MCF 10A (cell line): Measurements from ENCODE around the gene PTH1R. TPM values are rescaled to one million over a fixed set of nuclear protein-coding genes. Genes with fewer than 3 reads are reported as not detected.

Experiments used
- BruUV-seq: library from RNA; stranded (reverse); fragments of 400-500 nt; replicated peaks from 2 replicates; lab custom pipeline; 2021; lab: Mats Ljungman, UMichigan
- CTCF ChIA-PET: fragments of 300-600 bp; sonication (Branson Sonifier 250); formaldehyde crosslinking; extraction: SDS; loops from one replicate; lab custom pipeline; 2021; ENCODE audit warnings: antibody characterized with exemption, inconsistent platforms; lab: Yijun Ruan, JAX
- POLR2A ChIA-PET: fragments of 300-600, 350-650 bp; sonication (Branson Sonifier 250); formaldehyde crosslinking; extraction: SDS; loops from one replicate; lab custom pipeline; 2020; ENCODE audit warnings: antibody characterized with exemption, inconsistent platforms; lab: Yijun Ruan, JAX
- DNase-seq: peaks from one replicate; pipeline ENCODE4 v3.0.0-alpha.2; 2018; ENCODE audit not compliant: unreplicated experiment
- H3K27ac Mint-ChIP-seq: one replicate; pipeline ENCODE4 v1.8.0; 2022; ENCODE audit warnings: mild to moderate bottlenecking, low read depth, mixed read lengths; ENCODE audit not compliant: unreplicated experiment
- H3K27me3 Mint-ChIP-seq: one replicate; pipeline ENCODE4 v1.8.0; 2022; ENCODE audit warnings: mixed read lengths; ENCODE audit not compliant: insufficient read depth, unreplicated experiment
- H3K36me3 Mint-ChIP-seq: one replicate; pipeline ENCODE4 v1.8.0; 2022; ENCODE audit warnings: mild to moderate bottlenecking, moderate library complexity, mixed read lengths; ENCODE audit not compliant: insufficient read depth, unreplicated experiment
- H3K4me1 Mint-ChIP-seq: one replicate; pipeline ENCODE4 v1.8.0; 2022; ENCODE audit warnings: mixed read lengths; ENCODE audit not compliant: insufficient read depth, unreplicated experiment
- H3K4me3 Mint-ChIP-seq: one replicate; pipeline ENCODE4 v1.8.0; 2022; ENCODE audit warnings: mild to moderate bottlenecking, moderate library complexity, mixed read lengths; ENCODE audit not compliant: unreplicated experiment
- H3K9me3 Mint-ChIP-seq: one replicate; pipeline ENCODE4 v1.8.0; 2022; ENCODE audit warnings: mixed read lengths; ENCODE audit not compliant: unreplicated experiment
- intact Hi-C: fragments of 100-400 bp; cut with micrococcal nuclease; formaldehyde crosslinking; loops from 2 replicates; pipeline ENCODE4 v1.14.1; 2022
- total RNA-seq: library from RNA; stranded (reverse); gene quantifications from 2 replicates; pipeline ENCODE4 v1.2.3, GENCODE V29; 2022
- TF ChIP-seq, protein P1 (sequence below): fragments of 200-600 bp; IDR thresholded peaks from one replicate; pipeline ENCODE4 v1.8.0; 2022; ENCODE audit warnings: antibody characterized with exemption, mild to moderate bottlenecking; ENCODE audit not compliant: unreplicated experiment

The PTH1R gene
- total RNA-seq, 1 experiment from 2014 or later = not detected

DNA sequence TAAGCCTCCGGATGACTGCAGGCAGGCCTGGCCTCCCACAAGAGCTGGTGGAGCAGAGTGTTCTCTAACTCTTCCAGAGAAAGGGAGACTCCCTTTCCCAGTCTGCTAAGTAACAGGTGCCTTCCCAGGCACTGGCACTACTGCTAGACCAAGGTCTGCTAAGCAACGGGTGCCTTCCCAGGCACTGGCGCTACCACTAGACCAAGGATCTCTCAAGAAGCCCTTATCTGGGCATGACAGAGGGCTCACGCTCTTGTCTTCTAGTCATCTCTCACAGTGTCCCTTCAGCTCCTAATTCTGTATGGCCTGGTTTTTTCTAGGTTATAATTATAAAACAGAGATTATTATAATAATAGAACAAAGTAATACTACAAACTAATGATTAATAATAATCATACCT lies 42.0 kb upstream of the PTH1R start:
- peaks cover 5% of the 10 kb centered on the region for H3K36me3 Mint-ChIP-seq
- H3K27me3 Mint-ChIP-seq = no peaks in the 10 kb centered on the region
- H3K4me3 Mint-ChIP-seq = no peak overlapping the region
- POLR2A ChIA-PET = interaction anchor here (0.8 kb wide), 1 partner anchor 120 kb away, joined by 5 read pairs; no protein-coding TSS in a partner anchor
- DNase-seq = no peak
- H3K4me1 Mint-ChIP-seq = no peaks in the 10 kb centered on the region
- no peak overlapping the region for H3K27ac Mint-ChIP-seq
- TF ChIP-seq, protein P1, sequence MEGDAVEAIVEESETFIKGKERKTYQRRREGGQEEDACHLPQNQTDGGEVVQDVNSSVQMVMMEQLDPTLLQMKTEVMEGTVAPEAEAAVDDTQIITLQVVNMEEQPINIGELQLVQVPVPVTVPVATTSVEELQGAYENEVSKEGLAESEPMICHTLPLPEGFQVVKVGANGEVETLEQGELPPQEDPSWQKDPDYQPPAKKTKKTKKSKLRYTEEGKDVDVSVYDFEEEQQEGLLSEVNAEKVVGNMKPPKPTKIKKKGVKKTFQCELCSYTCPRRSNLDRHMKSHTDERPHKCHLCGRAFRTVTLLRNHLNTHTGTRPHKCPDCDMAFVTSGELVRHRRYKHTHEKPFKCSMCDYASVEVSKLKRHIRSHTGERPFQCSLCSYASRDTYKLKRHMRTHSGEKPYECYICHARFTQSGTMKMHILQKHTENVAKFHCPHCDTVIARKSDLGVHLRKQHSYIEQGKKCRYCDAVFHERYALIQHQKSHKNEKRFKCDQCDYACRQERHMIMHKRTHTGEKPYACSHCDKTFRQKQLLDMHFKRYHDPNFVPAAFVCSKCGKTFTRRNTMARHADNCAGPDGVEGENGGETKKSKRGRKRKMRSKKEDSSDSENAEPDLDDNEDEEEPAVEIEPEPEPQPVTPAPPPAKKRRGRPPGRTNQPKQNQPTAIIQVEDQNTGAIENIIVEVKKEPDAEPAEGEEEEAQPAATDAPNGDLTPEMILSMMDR = no peak
- H3K9me3 Mint-ChIP-seq = peaks cover 28% of the 10 kb centered on the region
- intact Hi-C loops = no loop called here
- no TSS peak for BruUV-seq
- CTCF ChIA-PET = no interaction called here

DNA sequence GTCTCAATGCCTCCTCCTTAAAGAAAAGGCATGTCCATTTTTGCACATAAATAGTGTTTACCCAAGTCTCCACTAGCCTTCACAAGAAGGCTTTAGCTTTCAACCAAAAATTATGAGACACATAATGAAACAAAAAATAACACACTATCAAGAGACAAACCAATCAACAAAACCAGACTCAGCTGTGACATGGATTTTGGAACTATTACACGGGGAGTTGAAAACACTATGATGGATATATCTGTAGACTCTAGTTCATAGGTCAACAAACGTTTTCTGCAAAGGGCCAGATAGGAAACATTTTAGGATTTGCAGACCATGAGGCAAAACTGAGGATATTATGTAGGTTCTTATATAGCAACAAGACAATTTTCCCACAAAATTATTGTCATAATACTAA lies 39.2 kb upstream of the PTH1R start:
- Mint-ChIP-seq H3K4me1 (no peaks in the 10 kb centered on the region), H3K27ac (no peak overlapping the region), H3K4me3 (no peak overlapping the region), H3K9me3 (peaks cover 43% of the 10 kb centered on the region), H3K27me3 (peaks cover 22% of the 10 kb centered on the region), H3K36me3 (peaks cover 5% of the 10 kb centered on the region)
- ChIA-PET POLR2A (no interaction called here), CTCF (no interaction called here)
- BruUV-seq = no TSS peak
- DNase-seq = no peak
- intact Hi-C loops = no loop called here
- TF ChIP-seq, protein P1 = no peak

DNA sequence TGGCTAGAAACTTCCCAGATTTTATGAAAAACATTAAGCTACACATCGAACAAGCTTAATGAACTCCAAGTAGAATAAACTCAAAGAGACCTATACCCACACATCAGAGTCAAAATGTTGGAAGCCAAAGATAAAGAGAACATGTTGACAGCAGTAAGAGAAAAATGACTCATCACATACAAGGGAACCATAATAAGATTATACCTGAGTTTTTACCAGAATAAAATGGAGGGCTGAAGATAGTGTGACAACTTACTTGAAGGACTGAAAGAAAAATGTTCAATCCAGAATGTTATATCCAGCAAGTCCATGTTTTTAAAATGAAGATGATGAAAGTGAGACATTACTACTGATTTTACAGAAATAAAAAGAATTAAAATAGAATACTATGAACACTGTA lies 37.0 kb upstream of the PTH1R start:
- Mint-ChIP-seq H3K4me3 (no peak overlapping the region), H3K27ac (no peak overlapping the region), H3K4me1 (no peaks in the 10 kb centered on the region), H3K27me3 (peaks cover 41% of the 10 kb centered on the region), H3K9me3 (peaks cover 36% of the 10 kb centered on the region), H3K36me3 (peaks cover 5% of the 10 kb centered on the region)
- no peak for DNase-seq
- no TSS peak for BruUV-seq
- intact Hi-C loops = no loop called here
- POLR2A ChIA-PET = interaction anchor here (0.7 kb wide), 1 partner anchor 15 kb away, joined by 4 read pairs; no protein-coding TSS in a partner anchor
- CTCF ChIA-PET = no interaction called here
- TF ChIP-seq, protein P1 = no peak

DNA sequence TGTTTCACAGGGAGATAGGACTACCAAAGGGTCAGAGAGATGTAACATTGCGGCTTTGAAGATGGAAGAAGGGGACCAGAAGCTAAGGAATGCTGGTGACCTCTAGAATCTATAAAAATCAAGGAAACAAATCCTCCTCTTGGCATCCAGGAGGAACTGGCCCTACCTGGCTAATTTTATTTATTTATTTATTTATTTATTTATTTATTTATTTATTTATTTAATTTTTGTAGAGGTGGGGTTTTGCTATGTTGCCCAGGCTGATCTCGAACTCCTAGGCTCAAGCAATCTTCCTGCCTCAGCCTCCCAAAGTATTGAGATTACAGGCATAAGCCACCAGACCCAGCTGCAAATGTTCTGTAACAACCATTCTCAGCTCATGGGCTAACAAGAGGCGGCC lies 34.0 kb upstream of the PTH1R start:
- ChIA-PET CTCF (no interaction called here), POLR2A (no interaction called here)
- Mint-ChIP-seq H3K4me3 (no peak overlapping the region), H3K4me1 (no peaks in the 10 kb centered on the region), H3K27me3 (peaks cover 41% of the 10 kb centered on the region), H3K9me3 (peaks cover 25% of the 10 kb centered on the region), H3K36me3 (no peaks in the 10 kb centered on the region), H3K27ac (no peak overlapping the region)
- DNase-seq = no peak
- no TSS peak for BruUV-seq
- intact Hi-C loops = no loop called here
- TF ChIP-seq, protein P1 = no peak
